Midbrain (tissue), 1 donor: Measurements from ENCODE around the gene MICAL3.
"Not testable (repeated sequence)": the region's sequence is repeated elsewhere in the genome, so short reads cannot be mapped to it uniquely, and the experiment has no call there.

Experiments
- DNase-seq: peaks from one replicate; lab custom pipeline; 2025; lab: John Stamatoyannopoulos, UW

MICAL3 gene

GRCh38 chr22:18059094-18059417 lies 34.7 kb upstream of the MICAL3 start:
- DNase-seq, result no peak

GRCh38 chr22:18058371-18059093 lies 34.2 kb upstream of the MICAL3 start:
- no peak for DNase-seq

GRCh38 chr22:18057568-18058209 lies 33.3 kb upstream of the MICAL3 start:
- DNase-seq, result peak; percentile 39

GRCh38 chr22:18056807-18057474 lies 32.6 kb upstream of the MICAL3 start:
- DNase-seq, result no peak

- peak; percentile 72 for DNase-seq
These were observed 31.9 kb upstream of the MICAL3 start for GRCh38 chr22:18056161-18056666.

- no peak for DNase-seq
These were observed 31.3 kb upstream of the MICAL3 start for GRCh38 chr22:18055619-18056160.

GRCh38 chr22:18053216-18053946 lies 29.0 kb upstream of the MICAL3 start:
- not testable (repeated sequence) for DNase-seq

GRCh38 chr22:18051113-18051512 lies 26.8 kb upstream of the MICAL3 start:
- DNase-seq, result not testable (repeated sequence)

GRCh38 chr22:18050065-18050464 lies 25.7 kb upstream of the MICAL3 start:
- no peak for DNase-seq

GRCh38 chr22:18048441-18048898 lies 24.1 kb upstream of the MICAL3 start:
- no peak for DNase-seq

- DNase-seq, result no peak
These were observed 23.7 kb upstream of the MICAL3 start for GRCh38 chr22:18048041-18048440.

- no peak for DNase-seq
These were observed 21.4 kb upstream of the MICAL3 start for GRCh38 chr22:18045794-18046193.

- peak; percentile 93 for DNase-seq
These were observed 20.3 kb upstream of the MICAL3 start for GRCh38 chr22:18044548-18045271.

GRCh38 chr22:18042685-18043084 lies 18.3 kb upstream of the MICAL3 start:
- no peak for DNase-seq

GRCh38 chr22:18040898-18041297 lies 16.5 kb upstream of the MICAL3 start:
- DNase-seq, result not testable (repeated sequence)

- DNase-seq, result no peak
These were observed 11.4 kb upstream of the MICAL3 start for GRCh38 chr22:18035751-18036150.

GRCh38 chr22:18034076-18034475 lies 9.7 kb upstream of the MICAL3 start:
- DNase-seq, result no peak

- no peak for DNase-seq
These were observed 9.0 kb upstream of the MICAL3 start for GRCh38 chr22:18033204-18033998.

GRCh38 chr22:18032455-18033101 lies 8.2 kb upstream of the MICAL3 start:
- DNase-seq, result no peak
